Activated CD4-positive, alpha-beta memory T cell treated with anti-CD3 and anti-CD28 coated beads, Interleukin-2, amount 10 ng/mL, durations not matched to agents 7 days and 5 days (primary cell): ENCODE data around the gene KIAA1614. TPM values are rescaled to one million over a fixed set of nuclear protein-coding genes. Genes with fewer than 3 reads are reported as not detected.

Experiments
- CTCF ChIA-PET: fragments of 350-600 bp; sonication (Branson Sonifier 250); formaldehyde crosslinking; loops from one replicate; lab custom pipeline; 2021; ENCODE audit warnings: antibody characterized with exemption, inconsistent platforms; lab: Charles Lee
- POLR2A ChIA-PET: fragments of 350-600 bp; sonication (Branson Sonifier 250); formaldehyde crosslinking; loops from one replicate; lab custom pipeline; 2021; ENCODE audit warnings: antibody characterized with exemption; lab: Charles Lee
- DNase-seq: peaks from one replicate; pipeline ENCODE4 v3.0.0-alpha.2; 2020
- H3K27ac Mint-ChIP-seq: one replicate; pipeline ENCODE4 v1.8.0; 2021; ENCODE audit warnings: mild to moderate bottlenecking, mixed read lengths
- H3K27me3 Mint-ChIP-seq: one replicate; pipeline ENCODE4 v1.8.0; 2021; ENCODE audit warnings: mixed read lengths
- H3K36me3 Mint-ChIP-seq: one replicate; pipeline ENCODE4 v1.8.0; 2021; ENCODE audit warnings: low read depth, mixed read lengths
- H3K4me1 Mint-ChIP-seq: one replicate; pipeline ENCODE4 v1.8.0; 2021; ENCODE audit warnings: mixed read lengths
- H3K4me3 Mint-ChIP-seq: one replicate; pipeline ENCODE4 v1.8.0; 2021; ENCODE audit warnings: mild to moderate bottlenecking, mixed read lengths
- H3K9me3 Mint-ChIP-seq: one replicate; pipeline ENCODE4 v1.8.0; 2021; ENCODE audit warnings: mixed read lengths
- total RNA-seq, 2 experiments: library from RNA; stranded (reverse); gene quantifications; one replicate each; pipeline ENCODE4 v1.2.3, GENCODE V29; 2021

KIAA1614 gene
- total RNA-seq, 2 experiments from 2014 or later: 0.03 to 0.13 TPM

- Mint-ChIP-seq H3K9me3 (no peaks in the 10 kb centered on the region), H3K27ac (no peak overlapping the region), H3K36me3 (no peaks in the 10 kb centered on the region), H3K27me3 (peaks cover 35% of the 10 kb centered on the region), H3K4me1 (peaks cover 24% of the 10 kb centered on the region), H3K4me3 (peak overlapping the region; percentile 32)
- CTCF ChIA-PET: no interaction called here
- DNase-seq: no peak
- POLR2A ChIA-PET: no interaction called here
These were observed 391 bp upstream of the KIAA1614 start for GRCh38 chr1:180912211-180912800.

DNA sequence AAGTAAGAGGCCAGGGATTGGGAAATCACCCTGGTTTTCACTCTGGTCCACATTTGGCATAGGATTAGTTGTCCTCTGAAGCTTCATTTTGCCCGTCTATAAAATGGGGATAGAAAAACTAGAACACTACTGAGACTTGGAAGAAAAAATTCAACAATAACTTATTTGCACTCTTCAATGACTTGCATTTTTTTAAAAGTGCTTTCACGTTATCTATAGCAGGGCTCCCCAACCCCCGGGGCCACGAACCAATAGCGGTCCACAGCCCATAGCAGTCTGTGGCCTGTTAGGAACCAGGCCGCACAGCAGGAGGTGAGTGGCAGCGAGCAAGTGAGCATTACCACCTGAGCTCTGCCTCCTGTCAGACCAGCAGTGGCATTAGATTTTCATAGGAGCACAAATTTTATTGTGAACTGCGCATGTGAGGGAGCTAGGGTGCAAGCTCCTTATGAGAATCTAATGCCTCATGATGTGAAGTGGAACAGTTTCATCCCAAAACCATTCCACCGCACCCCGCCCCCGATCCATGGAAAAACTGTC is 2.8 kb downstream of the KIAA1614 start:
- Mint-ChIP-seq H3K27ac (no peak overlapping the region), H3K9me3 (no peaks in the 10 kb centered on the region), H3K27me3 (peaks cover 33% of the 10 kb centered on the region), H3K4me1 (peaks cover 12% of the 10 kb centered on the region), H3K36me3 (no peaks in the 10 kb centered on the region), H3K4me3 (no peak overlapping the region)
- CTCF ChIA-PET: interaction anchor here (0.8 kb wide), 1 partner anchor 52 kb away, joined by 3 read pairs; no protein-coding TSS in a partner anchor
- no peak for DNase-seq
- POLR2A ChIA-PET: interaction anchor here (0.6 kb wide), 1 partner anchor 108 kb away, joined by 3 read pairs; no protein-coding TSS in a partner anchor

- Mint-ChIP-seq H3K4me3 (no peak overlapping the region), H3K27me3 (peaks cover 28% of the 10 kb centered on the region), H3K36me3 (no peaks in the 10 kb centered on the region), H3K4me1 (peaks cover 12% of the 10 kb centered on the region), H3K9me3 (no peaks in the 10 kb centered on the region), H3K27ac (no peak overlapping the region)
- ChIA-PET POLR2A (no interaction called here), CTCF (interaction anchor here (1.5 kb wide), 1 partner anchor 34 kb away, joined by 4 read pairs; no protein-coding TSS in a partner anchor)
- DNase-seq: no peak
These were observed 3.5 kb downstream of the KIAA1614 start for GRCh38 chr1:180916012-180916770.

DNA sequence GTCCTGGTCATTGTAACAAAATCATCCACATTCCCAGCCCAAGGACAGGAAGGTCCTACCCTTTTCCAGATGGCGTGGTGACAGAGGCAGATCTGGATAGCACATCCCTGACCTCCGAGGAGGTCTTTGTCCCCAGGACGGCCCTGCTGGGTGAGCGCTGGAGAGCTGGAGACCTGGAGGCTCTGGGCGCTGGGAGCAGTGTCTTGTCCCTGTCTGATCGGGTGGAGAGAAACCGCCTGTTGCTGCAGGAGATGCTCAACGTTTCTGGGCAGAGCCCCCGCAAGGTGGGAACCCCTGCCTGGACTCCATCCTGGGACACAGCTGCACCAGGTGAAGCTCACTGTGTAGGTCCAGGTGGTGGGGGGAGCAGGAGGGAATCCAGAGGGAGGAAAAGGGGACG is 4.1 kb downstream of the KIAA1614 start:
- Mint-ChIP-seq H3K36me3 (no peaks in the 10 kb centered on the region), H3K27me3 (peaks cover 22% of the 10 kb centered on the region), H3K9me3 (no peaks in the 10 kb centered on the region), H3K4me3 (no peak overlapping the region), H3K27ac (no peak overlapping the region), H3K4me1 (peaks cover 8% of the 10 kb centered on the region)
- ChIA-PET POLR2A (no interaction called here), CTCF (interaction anchor here (1.5 kb wide), 1 partner anchor 35 kb away, joined by 4 read pairs; no protein-coding TSS in a partner anchor)
- no peak for DNase-seq

GRCh38 chr1:180917306-180918065 is 4.8 kb downstream of the KIAA1614 start:
- Mint-ChIP-seq H3K36me3 (no peaks in the 10 kb centered on the region), H3K4me1 (peaks cover 4% of the 10 kb centered on the region), H3K27ac (no peak overlapping the region), H3K4me3 (no peak overlapping the region), H3K9me3 (no peaks in the 10 kb centered on the region), H3K27me3 (peaks cover 17% of the 10 kb centered on the region)
- CTCF ChIA-PET: interaction anchor here (1.5 kb wide), 1 partner anchor 36 kb away, joined by 4 read pairs; no protein-coding TSS in a partner anchor
- POLR2A ChIA-PET: no interaction called here
- DNase-seq: no peak

DNA sequence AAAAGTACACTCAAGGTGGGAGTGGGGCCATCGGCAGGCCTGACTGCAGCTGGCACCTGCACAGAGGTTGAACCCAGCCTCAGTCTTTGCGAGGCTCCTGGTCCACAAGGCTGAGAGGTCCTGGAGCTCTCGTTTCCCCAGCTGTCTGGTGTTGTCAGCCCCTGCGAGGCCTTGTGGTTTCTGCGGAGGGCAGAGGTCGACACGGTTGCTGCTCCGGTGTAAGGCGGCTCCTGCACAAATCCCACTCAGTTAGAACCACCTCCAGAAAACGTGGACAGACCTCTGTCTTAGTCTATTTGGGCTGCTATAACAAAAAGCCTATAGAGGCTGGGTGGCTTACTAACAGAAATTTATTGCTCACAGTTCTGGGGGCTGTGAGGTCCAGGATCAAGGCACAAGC is 5.8 kb downstream of the KIAA1614 start:
- H3K9me3 Mint-ChIP-seq: no peaks in the 10 kb centered on the region
- POLR2A ChIA-PET: no interaction called here
- no peak for DNase-seq
- no peak overlapping the region for H3K27ac Mint-ChIP-seq
- H3K4me3 Mint-ChIP-seq: no peak overlapping the region
- peaks cover 14% of the 10 kb centered on the region for H3K27me3 Mint-ChIP-seq
- peaks cover 2% of the 10 kb centered on the region for H3K4me1 Mint-ChIP-seq
- no peaks in the 10 kb centered on the region for H3K36me3 Mint-ChIP-seq
- CTCF ChIA-PET: no interaction called here

DNA sequence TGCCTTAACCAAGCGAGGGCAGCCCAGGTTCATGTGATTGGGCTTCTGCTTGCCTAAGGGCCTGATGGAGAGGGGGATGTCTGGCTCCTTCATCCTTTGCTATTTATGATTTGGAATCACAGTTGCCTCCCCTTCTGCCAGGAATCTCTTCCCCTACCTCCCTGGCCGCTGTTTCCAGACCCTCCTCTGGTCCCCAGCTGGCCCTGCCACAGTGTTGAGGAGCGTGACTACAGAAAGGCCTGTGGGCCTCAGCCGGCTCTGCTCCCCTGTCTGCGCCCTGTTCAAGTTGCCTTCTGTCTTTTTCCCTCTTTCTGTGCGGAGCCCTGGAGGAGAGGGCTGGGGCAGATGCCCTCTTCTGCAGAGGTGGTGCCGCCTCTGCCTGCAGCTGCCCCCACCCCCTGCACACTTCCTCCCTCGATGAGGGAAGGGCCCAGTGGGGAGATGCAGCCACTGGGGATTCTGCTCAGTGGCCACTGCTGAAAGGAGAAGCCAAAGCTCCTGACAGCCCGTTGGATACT is 6.5 kb downstream of the KIAA1614 start:
- POLR2A ChIA-PET: no interaction called here
- CTCF ChIA-PET: no interaction called here
- Mint-ChIP-seq H3K9me3 (no peaks in the 10 kb centered on the region), H3K27ac (no peak overlapping the region), H3K27me3 (peaks cover 11% of the 10 kb centered on the region), H3K36me3 (no peaks in the 10 kb centered on the region), H3K4me3 (no peak overlapping the region), H3K4me1 (no peaks in the 10 kb centered on the region)
- DNase-seq: no peak

GRCh38 chr1:180920193-180920592 is 7.5 kb downstream of the KIAA1614 start:
- no peak for DNase-seq
- H3K4me3 Mint-ChIP-seq: no peak overlapping the region
- H3K4me1 Mint-ChIP-seq: no peaks in the 10 kb centered on the region
- CTCF ChIA-PET: interaction anchor here (1.0 to 1.3 kb wide), 3 partner anchors 9 to 405 kb away, joined by 3 to 6 read pairs (median 4); no protein-coding TSS in a partner anchor
- POLR2A ChIA-PET: no interaction called here
- H3K36me3 Mint-ChIP-seq: no peaks in the 10 kb centered on the region
- H3K27me3 Mint-ChIP-seq: peaks cover 8% of the 10 kb centered on the region
- no peaks in the 10 kb centered on the region for H3K9me3 Mint-ChIP-seq
- H3K27ac Mint-ChIP-seq: no peak overlapping the region

DNA sequence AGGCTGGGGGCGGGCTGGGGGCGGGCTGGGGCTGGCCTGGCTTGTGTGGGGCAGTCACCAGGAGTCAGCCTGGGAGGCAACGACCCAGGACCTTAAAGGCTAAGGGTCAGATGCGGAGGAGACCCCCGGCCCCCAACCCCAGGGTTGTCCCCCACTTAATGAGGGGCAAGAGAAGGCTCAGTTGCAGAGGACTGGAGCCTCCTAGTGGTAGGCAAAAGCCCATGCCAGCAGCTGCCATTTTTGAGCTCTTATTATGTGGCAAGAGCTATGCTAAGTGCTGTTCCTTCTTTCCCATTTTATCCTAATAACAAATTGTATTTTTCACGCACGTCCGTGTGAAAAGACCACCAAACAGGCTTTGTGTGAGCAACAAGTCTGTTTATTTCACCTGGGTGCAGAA is 8.0 kb downstream of the KIAA1614 start:
- Mint-ChIP-seq H3K27me3 (peaks cover 6% of the 10 kb centered on the region), H3K9me3 (no peaks in the 10 kb centered on the region), H3K27ac (no peak overlapping the region), H3K4me3 (no peak overlapping the region), H3K4me1 (no peaks in the 10 kb centered on the region), H3K36me3 (no peaks in the 10 kb centered on the region)
- no peak for DNase-seq
- ChIA-PET CTCF (interaction anchor here (0.6 to 1.3 kb wide), 6 partner anchors 10 to 406 kb away, joined by 3 to 6 read pairs (median 3); no protein-coding TSS in a partner anchor), POLR2A (no interaction called here)

GRCh38 chr1:180921386-180921785 is 8.7 kb downstream of the KIAA1614 start:
- Mint-ChIP-seq H3K27me3 (peaks cover 6% of the 10 kb centered on the region), H3K36me3 (no peaks in the 10 kb centered on the region), H3K4me3 (no peak overlapping the region), H3K9me3 (no peaks in the 10 kb centered on the region), H3K27ac (no peak overlapping the region), H3K4me1 (no peaks in the 10 kb centered on the region)
- POLR2A ChIA-PET: no interaction called here
- no peak for DNase-seq
- CTCF ChIA-PET: interaction anchor here (0.6 to 1.3 kb wide), 6 partner anchors 10 to 406 kb away, joined by 3 to 6 read pairs (median 3); no protein-coding TSS in a partner anchor

GRCh38 chr1:180921891-180922630 is 9.4 kb downstream of the KIAA1614 start:
- H3K9me3 Mint-ChIP-seq: no peaks in the 10 kb centered on the region
- POLR2A ChIA-PET: no interaction called here
- no peaks in the 10 kb centered on the region for H3K4me1 Mint-ChIP-seq
- H3K36me3 Mint-ChIP-seq: no peaks in the 10 kb centered on the region
- H3K4me3 Mint-ChIP-seq: no peak overlapping the region
- H3K27me3 Mint-ChIP-seq: peaks cover 6% of the 10 kb centered on the region
- CTCF ChIA-PET: no interaction called here
- no peak for DNase-seq
- no peak overlapping the region for H3K27ac Mint-ChIP-seq

GRCh38 chr1:180922631-180923015 is 9.9 kb downstream of the KIAA1614 start:
- ChIA-PET POLR2A (no interaction called here), CTCF (no interaction called here)
- H3K4me3 Mint-ChIP-seq: no peak overlapping the region
- H3K27ac Mint-ChIP-seq: no peak overlapping the region
- peaks cover 6% of the 10 kb centered on the region for H3K27me3 Mint-ChIP-seq
- H3K4me1 Mint-ChIP-seq: no peaks in the 10 kb centered on the region
- no peak for DNase-seq
- H3K9me3 Mint-ChIP-seq: no peaks in the 10 kb centered on the region
- H3K36me3 Mint-ChIP-seq: no peaks in the 10 kb centered on the region
